ENCODE results near the gene GCM1.
A peak's percentile ranks its signal among the peaks of the same experiment; 100 is the strongest.

GCM1 gene

GRCh38 chr6:53103993-53104675 is 44.5 kb downstream of the GCM1 start:
- peak; percentile 17 for DNase-seq

- no peak for DNase-seq
Measured at GRCh38 chr6:53101006-53101405, 47.6 kb downstream of the GCM1 start.

- no peak for DNase-seq
Measured at GRCh38 chr6:53100561-53100960, 48.1 kb downstream of the GCM1 start.

- DNase-seq: no peak
Measured at GRCh38 chr6:53095716-53096115, 52.9 kb downstream of the GCM1 start.

GRCh38 chr6:53095270-53095669 is 53.4 kb downstream of the GCM1 start:
- DNase-seq: no peak

- DNase-seq: no peak
Measured at GRCh38 chr6:53090576-53090975, 58.1 kb downstream of the GCM1 start.

GRCh38 chr6:53089948-53090347 is 58.7 kb downstream of the GCM1 start:
- no peak for DNase-seq

GRCh38 chr6:53086302-53086701 is 62.3 kb downstream of the GCM1 start:
- no peak for DNase-seq

GRCh38 chr6:53080813-53081212 is 67.8 kb downstream of the GCM1 start:
- no peak for DNase-seq

Data from kidney glomerular epithelial cell (primary cell).